Suprapubic skin (tissue), 3 donors: ENCODE data around the gene SLC2A4.

Experiments
- POLR2AphosphoS5 ChIP-seq, 3 donors: sonication (generic); formaldehyde crosslinking; IDR thresholded peaks; one replicate each; pipeline ENCODE4 v1.6.1; 2017; ENCODE audit warnings: antibody characterized with exemption in 3 of 3
- TF ChIP-seq, protein P1 (sequence below), 2 donors: fragments of 200-600 bp in 1 of 2; fragments of 450-650 bp in 1 of 2; sonication (generic) in 1 of 2; IDR thresholded peaks; one replicate each; pipeline ENCODE4 v1.5.1; 2016 to 2019; ENCODE audit warnings: antibody characterized with exemption in 2 of 2, mild to moderate bottlenecking in 1 of 2, moderate library complexity in 1 of 2

DNA sequence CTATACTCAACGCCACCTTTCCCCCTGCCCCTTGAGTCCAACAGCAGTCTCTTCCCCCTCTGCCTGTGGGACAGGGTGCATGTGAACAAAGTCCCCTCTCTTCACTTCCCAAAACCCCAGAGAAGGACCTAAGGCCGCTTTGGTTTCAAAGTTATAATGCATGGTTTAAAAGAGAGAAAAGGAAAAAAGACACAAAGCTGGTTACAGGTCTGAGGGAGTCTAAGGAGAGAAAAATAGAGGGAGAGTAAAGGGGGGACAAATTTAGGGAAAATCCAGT is 38.1 kb upstream of the SLC2A4 start:
- TF ChIP-seq, protein P1, sequence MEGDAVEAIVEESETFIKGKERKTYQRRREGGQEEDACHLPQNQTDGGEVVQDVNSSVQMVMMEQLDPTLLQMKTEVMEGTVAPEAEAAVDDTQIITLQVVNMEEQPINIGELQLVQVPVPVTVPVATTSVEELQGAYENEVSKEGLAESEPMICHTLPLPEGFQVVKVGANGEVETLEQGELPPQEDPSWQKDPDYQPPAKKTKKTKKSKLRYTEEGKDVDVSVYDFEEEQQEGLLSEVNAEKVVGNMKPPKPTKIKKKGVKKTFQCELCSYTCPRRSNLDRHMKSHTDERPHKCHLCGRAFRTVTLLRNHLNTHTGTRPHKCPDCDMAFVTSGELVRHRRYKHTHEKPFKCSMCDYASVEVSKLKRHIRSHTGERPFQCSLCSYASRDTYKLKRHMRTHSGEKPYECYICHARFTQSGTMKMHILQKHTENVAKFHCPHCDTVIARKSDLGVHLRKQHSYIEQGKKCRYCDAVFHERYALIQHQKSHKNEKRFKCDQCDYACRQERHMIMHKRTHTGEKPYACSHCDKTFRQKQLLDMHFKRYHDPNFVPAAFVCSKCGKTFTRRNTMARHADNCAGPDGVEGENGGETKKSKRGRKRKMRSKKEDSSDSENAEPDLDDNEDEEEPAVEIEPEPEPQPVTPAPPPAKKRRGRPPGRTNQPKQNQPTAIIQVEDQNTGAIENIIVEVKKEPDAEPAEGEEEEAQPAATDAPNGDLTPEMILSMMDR (IDR thresholded peaks at IDR 0.05): no peak
- TF ChIP-seq POLR2AphosphoS5 (IDR thresholded peaks at IDR 0.05): no peak
